ENCODE data around the gene PCDHB16.
"Not testable (repeated sequence)": the region's sequence is repeated elsewhere in the genome, so short reads cannot be mapped to it uniquely, and the experiment has no call there.

The PCDHB16 gene

DNA sequence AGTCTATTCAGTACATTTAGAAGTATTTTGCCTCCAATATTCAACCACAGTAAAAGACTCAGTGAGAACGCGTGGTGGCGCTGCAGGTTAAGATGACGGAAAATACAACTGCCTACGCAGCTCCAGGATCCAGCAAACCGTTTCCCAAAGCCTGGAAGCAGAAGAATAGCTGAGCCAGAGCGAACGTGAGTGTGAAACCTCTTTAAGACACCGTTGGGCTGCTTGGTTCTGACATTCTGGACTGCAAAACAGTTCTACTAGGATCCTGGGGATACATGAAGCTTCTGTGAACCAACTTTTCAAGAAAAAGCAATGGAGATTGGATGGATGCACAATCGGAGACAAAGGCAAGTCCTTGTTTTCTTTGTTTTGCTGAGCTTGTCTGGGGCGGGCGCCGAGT, at the start of gene PCDHB16:
Gene PCDHB16 (plus strand): TSS at position 140 of the 400 bp plus-strand sequence. CDS start 173 bp downstream, at position 313.
- no peak for DNase-seq

DNA sequence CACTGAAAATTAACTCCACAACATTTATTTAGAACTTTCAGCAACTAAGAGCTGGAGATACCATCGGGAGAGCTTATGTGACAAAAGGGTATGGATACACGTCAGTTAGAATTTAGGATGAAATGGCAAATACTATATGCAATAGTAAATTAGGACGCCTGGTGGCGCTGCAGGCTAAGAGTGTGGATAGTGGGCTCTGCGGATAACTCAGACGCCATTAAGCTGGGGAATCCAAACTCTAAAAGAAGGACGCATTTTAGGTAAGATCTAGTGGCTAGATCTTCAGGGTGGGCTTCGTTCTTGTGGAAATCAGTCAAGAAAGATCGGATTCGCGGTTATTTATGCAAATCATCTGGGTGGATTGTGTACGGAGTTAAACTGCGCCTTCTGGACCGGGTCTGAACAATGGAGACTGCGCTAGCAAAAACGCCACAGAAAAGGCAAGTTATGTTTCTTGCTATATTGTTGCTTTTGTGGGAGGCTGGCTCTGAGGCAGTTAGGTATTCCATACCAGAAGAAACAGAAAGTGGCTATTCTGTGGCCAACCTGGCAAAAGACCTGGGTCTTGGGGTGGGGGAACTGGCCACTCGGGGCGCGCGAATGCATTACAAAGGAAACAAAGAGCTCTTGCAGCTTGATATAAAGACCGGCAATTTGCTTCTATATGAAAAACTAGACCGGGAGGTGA, 47.0 kb upstream of the PCDHB16 start, which contains the start of gene PCDHB5:
Gene PCDHB5 (plus strand): TSS at position 177 of the 688 bp plus-strand sequence. CDS start 229 bp downstream, at position 406.
- DNase-seq: no peak

DNA sequence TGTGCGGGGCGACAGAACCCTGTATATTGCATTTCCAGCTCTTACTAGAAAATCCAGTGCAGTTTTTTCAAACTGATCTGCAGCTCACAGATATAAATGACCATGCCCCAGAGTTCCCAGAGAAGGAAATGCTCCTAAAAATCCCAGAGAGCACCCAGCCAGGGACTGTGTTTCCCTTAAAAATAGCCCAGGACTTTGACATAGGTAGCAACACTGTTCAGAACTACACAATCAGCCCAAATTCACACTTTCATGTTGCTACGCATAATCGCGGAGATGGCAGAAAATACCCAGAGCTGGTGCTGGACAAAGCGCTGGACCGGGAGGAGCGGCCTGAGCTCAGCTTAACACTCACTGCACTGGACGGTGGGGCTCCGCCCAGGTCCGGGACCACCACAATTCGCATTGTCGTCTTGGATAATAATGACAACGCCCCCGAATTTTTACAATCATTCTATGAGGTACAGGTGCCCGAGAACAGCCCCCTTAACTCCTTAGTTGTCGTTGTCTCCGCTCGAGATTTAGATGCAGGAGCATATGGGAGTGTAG, 46.4 kb upstream of the PCDHB16 start:
- DNase-seq: no peak

DNA sequence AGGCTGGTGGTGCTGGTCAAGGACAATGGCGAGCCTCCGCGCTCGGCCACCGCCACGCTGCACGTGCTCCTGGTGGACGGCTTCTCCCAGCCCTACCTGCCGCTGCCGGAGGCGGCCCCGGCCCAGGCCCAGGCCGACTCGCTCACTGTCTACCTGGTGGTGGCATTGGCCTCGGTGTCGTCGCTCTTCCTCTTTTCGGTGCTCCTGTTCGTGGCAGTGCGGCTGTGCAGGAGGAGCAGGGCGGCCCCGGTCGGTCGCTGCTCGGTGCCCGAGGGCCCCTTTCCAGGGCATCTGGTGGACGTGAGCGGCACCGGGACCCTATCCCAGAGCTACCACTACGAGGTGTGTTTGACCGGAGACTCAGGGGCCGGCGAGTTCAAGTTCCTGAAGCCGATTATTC, 44.8 kb upstream of the PCDHB16 start:
- not testable (repeated sequence) for DNase-seq

DNA sequence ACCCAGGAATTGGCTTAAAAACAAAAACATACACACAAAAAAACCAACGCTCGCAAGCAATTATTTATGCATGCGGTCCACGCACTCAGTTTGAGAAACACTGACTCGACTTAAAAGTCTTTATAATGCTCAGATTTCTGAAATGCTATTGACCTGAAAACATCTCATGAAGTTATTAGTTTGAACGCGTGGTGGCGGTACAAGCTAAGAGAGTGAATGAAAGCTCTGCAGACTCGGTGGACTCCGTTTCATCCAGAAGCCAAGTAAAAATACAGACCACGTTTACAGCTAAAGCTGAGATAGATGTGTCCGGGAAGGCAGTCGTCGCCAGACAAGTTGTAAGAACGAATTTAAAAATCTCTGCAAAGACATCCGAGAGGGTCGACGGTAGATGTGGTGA, 32.4 kb upstream of the PCDHB16 start, which contains the start of gene PCDHB6:
Gene PCDHB6 (plus strand): TSS at position 246 of the 400 bp plus-strand sequence. CDS start 201 bp downstream, outside the sequence.
- DNase-seq: no peak

DNA sequence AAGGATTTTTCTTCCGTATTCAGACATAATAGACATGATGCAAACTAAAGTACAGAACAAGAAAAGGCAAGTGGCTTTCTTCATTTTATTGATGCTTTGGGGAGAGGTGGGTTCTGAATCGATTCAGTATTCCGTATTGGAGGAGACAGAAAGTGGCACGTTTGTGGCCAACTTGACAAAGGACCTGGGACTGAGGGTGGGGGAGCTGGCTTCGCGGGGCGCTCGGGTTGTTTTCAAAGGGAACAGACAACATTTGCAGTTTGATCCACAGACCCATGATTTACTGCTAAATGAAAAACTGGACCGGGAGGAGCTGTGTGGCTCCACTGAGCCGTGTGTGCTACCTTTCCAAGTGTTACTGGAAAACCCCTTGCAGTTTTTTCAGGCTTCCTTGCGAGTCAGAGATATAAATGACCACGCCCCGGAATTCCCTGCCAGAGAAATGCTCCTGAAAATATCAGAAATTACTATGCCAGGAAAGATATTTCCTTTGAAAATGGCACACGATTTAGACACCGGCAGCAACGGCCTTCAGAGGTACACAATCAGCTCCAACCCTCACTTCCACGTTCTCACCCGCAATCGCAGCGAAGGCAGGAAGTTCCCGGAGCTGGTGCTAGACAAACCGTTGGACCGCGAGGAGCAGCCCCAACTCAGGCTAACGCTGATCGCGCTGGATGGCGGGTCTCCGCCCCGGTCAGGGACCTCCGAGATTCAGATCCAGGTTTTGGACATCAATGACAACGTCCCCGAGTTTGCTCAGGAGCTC, 31.8 kb upstream of the PCDHB16 start:
- DNase-seq: no peak

DNA sequence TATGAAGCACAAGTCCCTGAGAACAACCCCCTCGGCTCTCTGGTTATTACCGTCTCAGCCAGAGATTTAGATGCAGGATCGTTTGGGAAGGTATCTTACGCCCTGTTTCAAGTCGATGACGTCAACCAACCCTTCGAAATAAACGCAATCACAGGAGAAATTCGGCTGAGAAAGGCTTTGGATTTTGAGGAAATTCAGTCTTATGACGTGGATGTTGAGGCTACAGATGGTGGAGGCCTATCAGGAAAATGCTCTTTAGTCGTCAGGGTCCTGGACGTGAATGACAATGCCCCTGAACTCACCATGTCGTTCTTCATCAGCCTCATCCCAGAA, 31.2 kb upstream of the PCDHB16 start:
- no peak for DNase-seq

DNA sequence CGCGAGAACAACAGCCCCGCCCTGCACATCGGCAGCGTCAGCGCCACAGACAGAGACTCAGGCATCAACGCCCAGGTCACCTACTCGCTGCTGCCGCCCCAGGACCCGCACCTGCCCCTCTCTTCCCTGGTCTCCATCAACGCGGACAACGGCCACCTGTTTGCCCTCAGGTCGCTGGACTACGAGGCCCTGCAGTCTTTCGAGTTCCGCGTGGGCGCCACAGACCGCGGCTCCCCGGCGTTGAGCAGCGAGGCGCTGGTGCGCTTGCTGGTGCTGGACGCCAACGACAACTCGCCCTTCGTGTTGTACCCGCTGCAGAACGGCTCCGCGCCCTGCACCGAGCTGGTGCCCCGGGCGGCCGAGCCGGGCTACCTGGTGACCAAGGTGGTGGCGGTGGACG, 30.6 kb upstream of the PCDHB16 start:
- DNase-seq: not testable (repeated sequence)

DNA sequence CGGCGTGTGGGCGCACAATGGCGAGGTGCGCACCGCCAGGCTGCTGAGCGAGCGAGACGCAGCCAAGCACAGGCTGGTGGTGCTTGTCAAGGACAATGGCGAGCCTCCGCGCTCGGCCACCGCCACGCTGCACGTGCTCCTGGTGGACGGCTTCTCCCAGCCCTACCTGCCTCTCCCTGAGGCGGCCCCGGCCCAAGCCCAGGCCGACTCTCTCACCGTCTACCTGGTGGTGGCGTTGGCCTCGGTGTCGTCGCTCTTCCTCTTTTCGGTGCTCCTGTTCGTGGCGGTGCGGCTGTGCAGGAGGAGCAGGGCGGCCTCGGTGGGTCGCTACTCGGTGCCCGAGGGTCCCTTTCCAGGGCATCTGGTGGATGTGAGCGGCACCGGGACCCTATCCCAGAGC, 30.1 kb upstream of the PCDHB16 start:
- DNase-seq: not testable (repeated sequence)

DNA sequence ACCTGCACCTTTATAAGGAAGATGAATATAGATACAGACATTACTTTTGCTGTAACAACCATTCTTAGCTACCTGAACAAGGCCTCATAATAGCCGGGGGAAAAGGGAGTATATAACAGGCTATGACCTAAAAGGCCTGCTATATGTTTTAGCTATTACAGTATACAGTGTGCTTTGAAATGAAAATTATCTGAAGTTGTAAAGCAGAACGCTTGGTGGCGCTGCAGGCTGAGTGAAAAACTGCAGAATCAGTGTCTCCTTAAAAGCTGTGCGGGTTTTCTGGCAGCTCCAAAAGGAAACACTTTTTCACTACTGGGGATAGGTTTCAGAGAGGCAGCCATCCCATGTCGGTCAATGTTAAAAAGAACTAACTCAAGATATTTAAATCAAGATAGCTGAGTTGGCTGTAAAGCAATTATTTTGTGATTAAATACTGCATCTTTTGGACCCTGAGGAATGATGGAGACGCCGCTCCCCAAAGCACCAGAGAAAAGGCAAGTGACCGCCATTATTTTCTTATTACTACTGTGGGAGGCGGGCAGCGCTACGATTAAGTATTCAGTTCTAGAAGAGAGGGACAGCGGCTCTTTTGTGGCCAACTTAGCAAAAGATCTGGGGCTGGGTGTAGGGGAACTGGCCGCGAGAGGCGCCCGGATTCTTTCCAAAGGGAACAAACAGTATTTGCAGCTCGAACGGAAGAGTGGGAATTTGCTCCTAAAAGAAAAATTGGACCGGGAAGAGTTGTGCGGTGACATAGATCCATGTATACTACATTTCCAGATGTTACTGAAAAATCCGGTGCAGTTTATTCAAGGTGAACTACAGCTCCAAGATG, 26.4 kb upstream of the PCDHB16 start:
- DNase-seq: no peak

DNA sequence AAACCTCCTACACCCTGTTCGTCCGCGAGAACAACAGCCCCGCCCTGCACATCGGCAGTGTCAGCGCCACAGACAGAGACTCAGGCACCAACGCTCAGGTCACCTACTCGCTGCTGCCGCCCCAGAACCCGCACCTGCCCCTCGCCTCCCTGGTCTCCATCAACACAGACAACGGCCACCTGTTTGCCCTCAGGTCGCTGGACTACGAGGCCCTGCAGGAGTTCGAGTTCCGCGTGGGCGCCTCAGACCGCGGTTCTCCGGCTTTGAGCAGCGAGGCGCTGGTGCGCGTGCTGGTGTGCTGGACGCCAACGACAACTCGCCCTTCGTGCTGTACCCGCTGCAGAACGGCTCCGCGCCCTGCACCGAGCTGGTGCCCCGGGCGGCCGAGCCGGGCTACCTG, 24.8 kb upstream of the PCDHB16 start:
- DNase-seq: not testable (repeated sequence)

DNA sequence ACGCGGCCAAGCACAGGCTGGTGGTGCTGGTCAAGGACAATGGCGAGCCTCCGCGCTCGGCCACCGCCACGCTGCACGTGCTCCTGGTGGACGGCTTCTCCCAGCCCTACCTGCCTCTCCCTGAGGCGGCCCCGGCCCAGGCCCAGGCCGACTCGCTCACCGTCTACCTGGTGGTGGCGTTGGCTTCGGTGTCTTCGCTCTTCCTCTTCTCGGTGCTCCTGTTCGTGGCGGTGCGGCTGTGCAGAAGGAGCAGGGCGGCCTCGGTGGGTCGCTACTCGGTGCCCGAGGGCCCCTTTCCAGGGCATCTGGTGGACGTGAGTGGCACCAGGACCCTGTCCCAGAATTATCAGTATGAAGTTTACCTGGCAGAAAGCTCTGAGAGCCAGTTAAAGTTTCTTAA, 24.3 kb upstream of the PCDHB16 start:
- not testable (repeated sequence) for DNase-seq

DNA sequence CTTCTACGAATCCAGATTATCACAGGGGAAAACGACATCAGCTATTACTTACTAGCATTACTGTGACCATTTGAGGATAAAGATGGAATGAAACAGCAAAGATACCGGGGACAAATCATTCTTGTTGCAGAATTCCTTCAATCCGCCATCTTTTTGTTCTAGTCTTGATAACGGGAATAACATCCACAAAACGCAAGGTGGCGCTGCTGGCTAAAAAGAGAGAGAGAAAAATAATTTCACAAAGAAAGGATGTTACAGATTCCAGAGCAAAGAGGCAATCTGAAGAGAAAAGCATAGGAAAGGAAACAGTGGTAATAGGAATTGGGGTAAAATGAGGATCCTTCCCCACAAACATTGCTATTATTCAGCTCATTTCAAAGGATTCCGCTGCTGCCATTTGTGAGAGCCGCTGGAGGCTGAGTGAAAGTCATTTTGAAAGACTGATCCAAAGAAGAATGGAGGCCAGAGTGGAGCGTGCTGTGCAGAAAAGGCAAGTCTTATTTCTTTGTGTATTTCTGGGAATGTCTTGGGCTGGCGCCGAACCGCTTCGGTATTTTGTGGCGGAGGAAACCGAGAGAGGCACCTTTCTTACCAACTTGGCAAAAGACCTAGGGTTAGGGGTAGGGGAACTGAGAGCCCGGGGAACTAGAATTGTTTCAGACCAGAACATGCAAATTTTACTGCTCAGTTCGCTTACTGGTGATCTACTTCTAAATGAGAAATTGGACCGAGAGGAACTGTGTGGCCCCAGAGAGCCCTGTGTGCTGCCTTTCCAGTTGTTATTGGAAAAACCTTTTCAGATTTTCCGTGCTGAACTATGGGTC, 9.6 kb upstream of the PCDHB16 start, which contains the start of gene PCDHB7:
Gene PCDHB7 (plus strand): TSS at position 264 of the 824 bp plus-strand sequence. CDS start 192 bp downstream, at position 456.
- peak; percentile 16 for DNase-seq

DNA sequence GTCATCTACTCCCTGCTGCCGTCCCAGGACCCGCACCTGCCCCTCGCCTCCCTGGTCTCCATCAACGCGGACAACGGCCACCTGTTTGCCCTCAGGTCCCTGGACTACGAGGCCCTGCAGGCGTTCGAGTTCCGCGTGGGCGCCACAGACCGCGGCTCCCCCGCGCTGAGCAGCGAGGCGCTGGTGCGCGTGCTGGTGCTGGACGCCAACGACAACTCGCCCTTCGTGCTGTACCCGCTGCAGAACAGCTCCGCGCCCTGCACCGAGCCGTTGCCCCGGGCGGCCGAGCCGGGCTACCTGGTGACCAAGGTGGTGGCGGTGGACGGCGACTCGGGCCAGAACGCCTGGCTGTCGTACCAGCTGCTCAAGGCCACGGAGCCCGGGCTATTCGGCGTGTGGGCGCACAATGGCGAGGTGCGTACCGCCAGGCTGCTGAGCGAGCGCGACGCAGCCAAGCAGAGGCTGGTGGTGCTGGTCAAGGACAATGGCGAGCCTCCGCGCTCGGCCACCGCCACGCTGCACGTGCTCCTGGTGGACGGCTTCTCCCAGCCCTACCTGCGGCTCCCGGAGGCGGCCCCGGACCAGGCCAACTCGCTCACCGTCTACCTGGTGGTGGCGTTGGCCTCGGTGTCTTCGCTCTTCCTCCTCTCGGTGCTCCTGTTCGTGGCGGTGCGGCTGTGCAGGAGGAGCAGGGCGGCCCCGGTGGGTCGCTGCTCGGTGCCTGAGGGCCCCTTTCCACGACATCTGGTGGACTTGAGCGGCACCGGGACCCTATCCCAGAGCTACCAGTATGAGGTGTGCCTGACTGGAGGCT, 7.7 kb upstream of the PCDHB16 start:
- DNase-seq: not testable (repeated sequence)

DNA sequence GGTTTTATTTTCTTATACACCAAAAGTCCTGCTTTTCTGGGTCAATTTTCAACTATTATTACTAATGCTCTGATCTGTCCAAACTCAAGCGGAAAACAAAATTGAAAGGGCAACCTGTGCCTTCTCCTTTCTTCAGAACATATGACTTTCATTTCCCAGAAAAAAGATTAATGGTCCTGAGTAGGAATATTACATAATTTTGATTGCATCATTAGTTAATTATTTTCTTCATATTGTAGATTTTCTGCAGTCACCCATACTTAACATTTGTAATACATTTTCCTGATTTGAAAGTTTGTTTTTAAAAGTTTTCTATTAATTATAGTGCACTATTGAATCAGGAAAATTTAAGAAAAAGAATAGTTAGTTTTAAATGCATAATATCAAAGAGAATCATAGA, 6.3 kb upstream of the PCDHB16 start:
- no peak for DNase-seq

DNA sequence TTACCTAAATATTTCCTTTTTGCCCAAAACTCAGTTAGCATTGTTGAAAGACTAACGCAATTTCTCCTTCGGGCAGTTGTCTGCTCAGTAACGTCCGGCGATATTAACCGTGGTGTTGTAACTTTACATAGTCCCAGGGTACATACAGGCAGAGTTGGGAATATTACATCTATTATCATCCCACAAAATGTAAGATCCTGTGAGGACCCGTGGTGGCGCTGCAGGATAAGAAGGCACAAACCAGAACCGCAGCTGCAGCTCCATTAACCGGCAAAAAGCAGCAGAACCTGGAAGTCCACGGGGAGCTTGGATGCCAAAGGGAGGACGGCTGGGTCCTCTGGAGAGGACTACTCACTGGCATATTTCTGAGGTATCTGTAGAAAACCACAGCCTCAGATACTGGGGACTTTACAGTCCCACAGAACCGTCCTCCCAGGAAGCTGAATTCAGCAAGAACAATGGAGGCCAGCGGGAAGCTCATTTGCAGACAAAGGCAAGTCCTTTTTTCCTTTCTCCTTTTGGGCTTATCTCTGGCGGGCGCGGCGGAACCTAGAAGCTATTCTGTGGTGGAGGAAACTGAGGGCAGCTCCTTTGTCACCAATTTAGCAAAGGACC, 4.5 kb upstream of the PCDHB16 start, which contains the start of gene PCDHB8:
Gene PCDHB8 (plus strand): TSS at position 214 of the 615 bp plus-strand sequence. CDS start 245 bp downstream, at position 459.
- DNase-seq: not testable (repeated sequence)

DNA sequence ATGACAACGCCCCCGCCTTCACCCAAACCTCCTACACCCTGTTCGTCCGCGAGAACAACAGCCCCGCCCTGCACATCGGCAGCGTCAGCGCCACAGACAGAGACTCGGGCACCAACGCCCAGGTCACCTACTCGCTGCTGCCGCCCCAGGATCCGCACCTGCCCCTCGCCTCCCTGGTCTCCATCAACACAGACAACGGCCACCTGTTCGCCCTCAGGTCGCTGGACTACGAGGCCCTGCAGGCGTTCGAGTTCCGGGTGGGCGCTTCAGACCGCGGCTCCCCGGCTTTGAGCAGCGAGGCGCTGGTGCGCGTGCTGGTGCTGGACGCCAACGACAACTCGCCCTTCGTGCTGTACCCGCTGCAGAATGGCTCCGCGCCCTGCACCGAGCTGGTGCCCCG, 2.8 kb upstream of the PCDHB16 start:
- DNase-seq: not testable (repeated sequence)

DNA sequence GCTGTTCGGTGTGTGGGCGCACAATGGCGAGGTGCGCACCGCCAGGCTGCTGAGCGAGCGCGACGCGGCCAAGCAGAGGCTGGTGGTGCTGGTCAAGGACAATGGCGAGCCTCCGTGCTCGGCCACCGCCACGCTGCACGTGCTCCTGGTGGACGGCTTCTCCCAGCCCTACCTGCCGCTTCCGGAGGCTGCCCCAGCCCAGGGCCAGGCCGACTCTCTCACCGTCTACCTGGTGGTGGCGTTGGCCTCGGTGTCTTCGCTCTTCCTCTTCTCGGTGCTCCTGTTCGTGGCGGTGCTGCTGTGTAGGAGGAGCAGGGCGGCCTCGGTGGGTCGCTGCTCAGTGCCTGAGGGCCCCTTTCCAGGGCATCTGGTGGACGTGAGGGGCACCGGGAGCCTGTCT, 2.3 kb upstream of the PCDHB16 start:
- DNase-seq: not testable (repeated sequence)

DNA sequence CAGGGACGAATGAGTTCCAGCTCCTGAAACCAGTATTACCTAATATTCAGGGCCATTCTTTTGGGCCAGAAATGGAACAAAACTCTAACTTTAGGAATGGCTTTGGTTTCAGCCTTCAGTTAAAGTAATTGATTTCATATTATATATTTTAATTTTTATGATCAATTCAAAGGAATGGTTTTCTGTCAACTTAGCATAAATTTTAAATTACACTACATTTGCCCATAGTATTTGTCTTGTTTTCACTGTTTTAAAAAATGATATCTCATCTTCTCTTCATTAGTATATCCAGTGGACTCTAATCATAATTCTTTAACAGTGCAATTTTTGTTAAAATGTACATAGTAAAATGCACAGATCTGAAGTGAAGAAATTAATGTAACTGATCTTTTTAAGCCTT, 1.9 kb upstream of the PCDHB16 start:
- no peak for DNase-seq
